ENCODE measurements around the gene GNB3. TPM values are rescaled to one million over a fixed set of nuclear protein-coding genes. Genes with fewer than 3 reads are reported as not detected.

GNB3 gene
- total and polyA plus RNA-seq, 9 of the 15 experiments (the other 6 are each of a cell fraction or from before 2014, with no cell fraction given) = 1.4 to 5.8 (median 2.0) TPM

DNA sequence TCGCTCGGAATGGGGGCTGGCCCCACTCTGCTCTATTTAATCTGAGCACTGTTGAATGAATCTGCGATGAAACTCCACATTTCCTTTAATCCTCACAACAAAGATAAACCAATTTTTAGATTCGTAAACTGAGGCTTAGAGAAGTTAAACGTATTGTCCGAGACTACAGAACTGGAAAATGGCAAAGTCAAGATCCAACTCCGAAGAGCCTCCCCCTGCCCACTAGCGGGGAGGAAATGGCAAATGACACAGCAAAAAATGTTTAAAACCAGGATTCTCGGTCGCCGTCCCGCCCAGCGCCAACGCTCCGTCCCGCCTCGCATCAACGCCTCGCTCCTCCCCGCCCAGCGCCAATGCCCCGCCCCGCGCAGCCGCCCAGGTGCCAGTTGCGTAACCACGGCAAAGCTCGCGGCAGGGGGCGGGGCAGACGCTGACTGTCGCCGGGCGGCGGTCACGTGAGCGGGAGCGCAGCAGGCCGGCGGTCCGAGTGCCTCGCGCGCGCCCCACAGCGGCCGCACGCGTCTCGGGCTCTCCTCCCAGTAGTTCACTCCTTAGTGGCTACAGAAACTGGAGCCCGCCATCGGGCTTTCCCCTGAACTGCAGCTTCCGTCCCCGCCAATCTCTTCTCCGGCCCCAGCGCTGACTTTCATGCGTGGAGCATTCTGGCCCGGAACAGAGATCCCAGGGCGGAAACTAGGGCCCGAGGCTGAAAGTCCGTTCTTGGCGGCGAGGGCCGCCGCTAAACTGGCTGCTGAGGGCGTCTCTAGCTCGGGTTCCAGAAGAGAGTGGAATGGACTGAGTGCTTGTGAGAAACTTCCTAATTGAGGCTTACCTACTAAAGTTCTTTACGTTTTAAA is 50.3 kb downstream of the GNB3 start (continued):
- TF ChIP-seq, protein P1, sequence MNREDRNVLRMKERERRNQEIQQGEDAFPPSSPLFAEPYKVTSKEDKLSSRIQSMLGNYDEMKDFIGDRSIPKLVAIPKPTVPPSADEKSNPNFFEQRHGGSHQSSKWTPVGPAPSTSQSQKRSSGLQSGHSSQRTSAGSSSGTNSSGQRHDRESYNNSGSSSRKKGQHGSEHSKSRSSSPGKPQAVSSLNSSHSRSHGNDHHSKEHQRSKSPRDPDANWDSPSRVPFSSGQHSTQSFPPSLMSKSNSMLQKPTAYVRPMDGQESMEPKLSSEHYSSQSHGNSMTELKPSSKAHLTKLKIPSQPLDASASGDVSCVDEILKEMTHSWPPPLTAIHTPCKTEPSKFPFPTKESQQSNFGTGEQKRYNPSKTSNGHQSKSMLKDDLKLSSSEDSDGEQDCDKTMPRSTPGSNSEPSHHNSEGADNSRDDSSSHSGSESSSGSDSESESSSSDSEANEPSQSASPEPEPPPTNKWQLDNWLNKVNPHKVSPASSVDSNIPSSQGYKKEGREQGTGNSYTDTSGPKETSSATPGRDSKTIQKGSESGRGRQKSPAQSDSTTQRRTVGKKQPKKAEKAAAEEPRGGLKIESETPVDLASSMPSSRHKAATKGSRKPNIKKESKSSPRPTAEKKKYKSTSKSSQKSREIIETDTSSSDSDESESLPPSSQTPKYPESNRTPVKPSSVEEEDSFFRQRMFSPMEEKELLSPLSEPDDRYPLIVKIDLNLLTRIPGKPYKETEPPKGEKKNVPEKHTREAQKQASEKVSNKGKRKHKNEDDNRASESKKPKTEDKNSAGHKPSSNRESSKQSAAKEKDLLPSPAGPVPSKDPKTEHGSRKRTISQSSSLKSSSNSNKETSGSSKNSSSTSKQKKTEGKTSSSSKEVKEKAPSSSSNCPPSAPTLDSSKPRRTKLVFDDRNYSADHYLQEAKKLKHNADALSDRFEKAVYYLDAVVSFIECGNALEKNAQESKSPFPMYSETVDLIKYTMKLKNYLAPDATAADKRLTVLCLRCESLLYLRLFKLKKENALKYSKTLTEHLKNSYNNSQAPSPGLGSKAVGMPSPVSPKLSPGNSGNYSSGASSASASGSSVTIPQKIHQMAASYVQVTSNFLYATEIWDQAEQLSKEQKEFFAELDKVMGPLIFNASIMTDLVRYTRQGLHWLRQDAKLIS (CRISPR knock-in tag; IDR thresholded peaks at IDR 0.05) = peak; percentile 83; the same call in 1 of the 2 replicates
- TF ChIP-seq, protein P2, sequence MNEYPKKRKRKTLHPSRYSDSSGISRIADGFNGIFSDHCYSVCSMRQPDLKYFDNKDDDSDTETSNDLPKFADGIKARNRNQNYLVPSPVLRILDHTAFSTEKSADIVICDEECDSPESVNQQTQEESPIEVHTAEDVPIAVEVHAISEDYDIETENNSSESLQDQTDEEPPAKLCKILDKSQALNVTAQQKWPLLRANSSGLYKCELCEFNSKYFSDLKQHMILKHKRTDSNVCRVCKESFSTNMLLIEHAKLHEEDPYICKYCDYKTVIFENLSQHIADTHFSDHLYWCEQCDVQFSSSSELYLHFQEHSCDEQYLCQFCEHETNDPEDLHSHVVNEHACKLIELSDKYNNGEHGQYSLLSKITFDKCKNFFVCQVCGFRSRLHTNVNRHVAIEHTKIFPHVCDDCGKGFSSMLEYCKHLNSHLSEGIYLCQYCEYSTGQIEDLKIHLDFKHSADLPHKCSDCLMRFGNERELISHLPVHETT (CRISPR knock-in tag; conservative IDR thresholded peaks at IDR 0.05 in 1 of 2, IDR thresholded peaks at IDR 0.05 in 1 of 2) = peak in 1 of 2 experiments; percentile 30; a peak in 2 of 4 replicates
- peak; percentile 53; the same call in 1 of the 2 replicates for TF ChIP-seq ESRRA (IDR thresholded peaks at IDR 0.05; ENCODE audit: borderline replicate concordance, low read depth)
- TF ChIP-seq GABPB1 (CRISPR knock-in tag; IDR thresholded peaks at IDR 0.05) = peak; percentile 73
- TF ChIP-seq, protein P3, sequence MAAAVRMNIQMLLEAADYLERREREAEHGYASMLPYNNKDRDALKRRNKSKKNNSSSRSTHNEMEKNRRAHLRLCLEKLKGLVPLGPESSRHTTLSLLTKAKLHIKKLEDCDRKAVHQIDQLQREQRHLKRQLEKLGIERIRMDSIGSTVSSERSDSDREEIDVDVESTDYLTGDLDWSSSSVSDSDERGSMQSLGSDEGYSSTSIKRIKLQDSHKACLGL (CRISPR knock-in tag; IDR thresholded peaks at IDR 0.05; ENCODE audit: borderline replicate concordance, poor library complexity, severe bottlenecking) = no peak
- peak; percentile 61 for TF ChIP-seq GABPA (tag; conservative IDR thresholded peaks at IDR 0.05; ENCODE audit: low read depth)
- TF ChIP-seq ZNF354B (CRISPR knock-in tag; IDR thresholded peaks at IDR 0.05) = no peak
- peak; percentile 48 for TF ChIP-seq HNRNPLL (IDR thresholded peaks at IDR 0.05; ENCODE audit: low read depth, low read length, poor library complexity, severe bottlenecking)
- 0 out of 2 replicates have a peak, but pooled peaks have one; percentile 40 for TF ChIP-seq KLF1 (tag; IDR thresholded peaks at IDR 0.05)
- TF ChIP-seq, protein P4, sequence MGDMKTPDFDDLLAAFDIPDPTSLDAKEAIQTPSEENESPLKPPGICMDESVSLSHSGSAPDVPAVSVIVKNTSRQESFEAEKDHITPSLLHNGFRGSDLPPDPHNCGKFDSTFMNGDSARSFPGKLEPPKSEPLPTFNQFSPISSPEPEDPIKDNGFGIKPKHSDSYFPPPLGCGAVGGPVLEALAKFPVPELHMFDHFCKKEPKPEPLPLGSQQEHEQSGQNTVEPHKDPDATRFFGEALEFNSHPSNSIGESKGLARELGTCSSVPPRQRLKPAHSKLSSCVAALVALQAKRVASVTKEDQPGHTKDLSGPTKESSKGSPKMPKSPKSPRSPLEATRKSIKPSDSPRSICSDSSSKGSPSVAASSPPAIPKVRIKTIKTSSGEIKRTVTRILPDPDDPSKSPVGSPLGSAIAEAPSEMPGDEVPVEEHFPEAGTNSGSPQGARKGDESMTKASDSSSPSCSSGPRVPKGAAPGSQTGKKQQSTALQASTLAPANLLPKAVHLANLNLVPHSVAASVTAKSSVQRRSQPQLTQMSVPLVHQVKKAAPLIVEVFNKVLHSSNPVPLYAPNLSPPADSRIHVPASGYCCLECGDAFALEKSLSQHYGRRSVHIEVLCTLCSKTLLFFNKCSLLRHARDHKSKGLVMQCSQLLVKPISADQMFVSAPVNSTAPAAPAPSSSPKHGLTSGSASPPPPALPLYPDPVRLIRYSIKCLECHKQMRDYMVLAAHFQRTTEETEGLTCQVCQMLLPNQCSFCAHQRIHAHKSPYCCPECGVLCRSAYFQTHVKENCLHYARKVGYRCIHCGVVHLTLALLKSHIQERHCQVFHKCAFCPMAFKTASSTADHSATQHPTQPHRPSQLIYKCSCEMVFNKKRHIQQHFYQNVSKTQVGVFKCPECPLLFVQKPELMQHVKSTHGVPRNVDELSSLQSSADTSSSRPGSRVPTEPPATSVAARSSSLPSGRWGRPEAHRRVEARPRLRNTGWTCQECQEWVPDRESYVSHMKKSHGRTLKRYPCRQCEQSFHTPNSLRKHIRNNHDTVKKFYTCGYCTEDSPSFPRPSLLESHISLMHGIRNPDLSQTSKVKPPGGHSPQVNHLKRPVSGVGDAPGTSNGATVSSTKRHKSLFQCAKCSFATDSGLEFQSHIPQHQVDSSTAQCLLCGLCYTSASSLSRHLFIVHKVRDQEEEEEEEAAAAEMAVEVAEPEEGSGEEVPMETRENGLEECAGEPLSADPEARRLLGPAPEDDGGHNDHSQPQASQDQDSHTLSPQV (IDR thresholded peaks at IDR 0.05) = 0 out of 2 replicates have a peak, but pooled peaks have one; percentile 42
- TF ChIP-seq RBBP5 (IDR thresholded peaks at IDR 0.05; ENCODE audit: borderline replicate concordance, insufficient read depth, low read length, poor library complexity, severe bottlenecking) = peak; percentile 51
- no peak for TF ChIP-seq ZC3H8 (IDR thresholded peaks at IDR 0.05)
- TF ChIP-seq TOE1 (IDR thresholded peaks at IDR 0.05; ENCODE audit: borderline replicate concordance) = peak; percentile 94
- no peak for TF ChIP-seq TOE1 (CRISPR knock-in tag; IDR thresholded peaks at IDR 0.05; ENCODE audit: borderline replicate concordance, low read depth)

Measured in K562 (cell line).